Activated effector memory CD4-positive, alpha-beta T cell treated with Interleukin-2 at 50 U/mL for 16 hours (primary cell): ENCODE results near the gene CNIH4.
"Not testable (repeated sequence)": the region's sequence is repeated elsewhere in the genome, so short reads cannot be mapped to it uniquely, and the experiment has no call there.

Source experiments
- DNase-seq: peaks from one replicate; pipeline ENCODE4 v3.0.0-alpha.2; 2020

CNIH4 gene

DNA sequence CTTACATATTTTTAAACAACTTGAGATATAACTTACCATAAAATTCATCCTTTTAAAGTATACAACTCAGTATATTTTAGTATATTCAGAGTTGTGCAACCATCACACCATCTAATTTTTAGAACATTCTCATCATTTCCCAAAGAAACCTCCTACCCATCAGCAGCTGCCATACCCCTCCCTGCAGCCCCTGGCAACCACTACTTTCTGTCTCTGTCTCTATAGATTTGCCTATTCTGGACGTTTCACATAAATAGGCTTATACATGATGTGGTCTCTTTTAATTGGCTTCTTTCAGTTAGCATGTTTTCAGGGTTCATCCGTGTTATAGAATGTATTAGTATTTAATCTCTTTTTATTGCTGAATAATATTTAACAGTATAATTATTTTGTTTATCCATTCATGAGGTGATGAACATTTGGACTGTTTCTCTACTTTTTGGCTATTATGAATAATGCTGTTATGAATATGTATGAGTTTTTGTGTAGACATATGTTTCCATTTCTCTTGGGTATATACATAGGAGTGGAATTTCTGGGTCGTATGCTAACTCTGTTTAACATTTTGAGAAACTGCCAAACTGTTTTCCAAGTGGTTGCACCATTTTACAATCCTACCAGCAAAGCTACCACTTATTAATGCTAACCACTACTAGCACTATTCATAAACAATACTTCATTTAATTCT, 48.4 kb downstream of the CNIH4 start:
- no peak for DNase-seq

DNA sequence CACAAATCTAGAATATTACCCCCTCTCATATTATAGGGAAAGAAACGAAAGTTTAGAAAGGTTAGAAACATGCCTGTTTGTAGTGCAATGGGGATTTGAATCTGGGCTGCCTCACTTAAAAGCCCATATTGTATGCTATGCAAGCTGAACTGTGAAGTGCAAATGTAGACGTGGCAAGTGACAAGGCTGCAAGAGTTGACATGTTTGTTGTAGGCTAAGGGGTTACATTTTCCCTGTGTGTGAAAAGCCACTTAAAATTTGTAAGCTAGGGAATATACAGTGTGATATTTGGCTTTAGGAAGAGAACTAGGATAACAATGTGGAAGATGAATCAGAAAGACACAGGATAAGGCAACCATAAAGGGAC, 48.9 kb downstream of the CNIH4 start:
- no peak for DNase-seq

DNA sequence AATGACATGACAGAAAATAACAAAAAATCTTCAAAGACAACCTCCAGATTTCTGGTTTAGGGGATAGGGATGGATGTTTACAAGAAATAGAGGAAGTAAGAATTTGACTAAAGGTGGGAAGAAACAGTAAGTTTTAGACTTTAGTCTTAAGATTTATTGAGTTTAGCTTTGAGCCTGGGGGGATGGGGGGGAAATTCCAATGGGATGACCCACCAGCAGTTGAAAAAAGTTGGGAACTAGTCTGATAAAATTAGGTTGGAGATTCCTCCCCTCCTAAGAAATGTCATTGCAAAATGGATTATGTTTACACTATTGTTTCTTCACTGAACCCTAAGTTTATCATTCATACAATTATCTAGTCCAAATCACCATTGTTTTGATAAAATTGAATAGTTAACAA, 49.5 kb downstream of the CNIH4 start:
- no peak for DNase-seq

DNA sequence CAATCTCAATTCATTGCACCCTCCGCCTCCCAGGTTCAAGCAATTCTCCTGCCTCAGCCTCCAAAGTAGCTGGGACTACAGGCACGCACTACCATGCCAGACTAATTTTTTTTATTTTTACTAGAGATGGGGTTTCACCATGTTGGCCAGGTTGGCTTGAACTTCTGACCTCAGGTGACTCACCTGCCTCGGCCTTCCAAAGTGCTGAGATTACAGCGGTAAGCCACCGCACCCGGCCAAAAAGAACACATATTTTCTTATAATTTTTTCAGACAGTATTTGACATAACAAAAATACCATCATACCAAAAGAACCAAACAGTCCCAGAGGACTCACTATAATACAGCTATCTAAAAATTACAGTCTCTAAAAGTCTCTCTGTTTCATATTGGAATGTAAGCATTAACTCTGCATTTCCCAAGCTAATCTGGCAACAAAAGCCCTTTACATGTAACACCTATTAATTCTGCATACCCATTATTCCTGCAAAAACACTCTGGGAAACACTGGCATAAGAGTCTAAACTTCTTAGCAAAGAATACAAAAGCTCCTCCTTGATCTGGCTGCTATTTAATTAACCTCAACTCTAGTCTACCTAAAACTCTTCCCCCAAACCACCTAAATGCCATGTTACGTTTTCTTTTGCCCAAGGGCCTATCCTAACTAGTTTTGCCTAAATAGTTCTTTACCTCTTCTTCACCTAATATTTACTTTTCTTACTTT, 51.1 kb downstream of the CNIH4 start:
- no peak for DNase-seq

DNA sequence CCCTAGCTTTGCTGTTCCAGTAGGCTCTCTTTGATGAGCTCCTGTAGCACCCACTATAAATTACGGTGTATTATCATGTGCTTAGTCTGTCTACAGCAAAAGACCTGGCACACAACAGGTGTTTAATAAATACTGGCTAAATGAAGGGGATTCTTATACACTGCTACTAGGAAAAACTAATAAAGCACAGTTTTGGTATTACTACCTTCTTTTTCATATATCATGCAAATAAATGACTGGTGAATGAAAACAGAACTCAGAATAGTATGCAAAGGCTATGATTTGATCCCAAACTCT, 51.6 kb downstream of the CNIH4 start:
- no peak for DNase-seq

DNA sequence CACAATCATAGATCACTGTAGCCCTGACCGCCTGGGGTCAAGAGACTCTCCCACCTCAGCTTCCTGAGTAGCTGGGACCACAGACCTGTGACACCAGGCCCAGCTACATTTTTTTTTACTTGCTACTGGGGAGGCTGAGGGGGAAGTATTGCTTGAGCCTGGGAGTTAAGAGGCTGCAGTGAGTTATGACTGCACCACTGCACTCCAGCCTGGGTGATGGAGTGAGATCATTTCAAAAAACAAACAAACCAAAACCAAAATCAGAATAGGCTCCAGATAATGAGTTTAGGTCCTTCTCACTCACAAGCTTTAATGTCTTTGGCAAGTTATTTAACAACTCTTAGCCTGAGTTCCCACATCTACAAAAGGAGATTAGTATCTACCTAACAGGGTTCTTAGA, 55.1 kb downstream of the CNIH4 start:
- DNase-seq, result no peak

DNA sequence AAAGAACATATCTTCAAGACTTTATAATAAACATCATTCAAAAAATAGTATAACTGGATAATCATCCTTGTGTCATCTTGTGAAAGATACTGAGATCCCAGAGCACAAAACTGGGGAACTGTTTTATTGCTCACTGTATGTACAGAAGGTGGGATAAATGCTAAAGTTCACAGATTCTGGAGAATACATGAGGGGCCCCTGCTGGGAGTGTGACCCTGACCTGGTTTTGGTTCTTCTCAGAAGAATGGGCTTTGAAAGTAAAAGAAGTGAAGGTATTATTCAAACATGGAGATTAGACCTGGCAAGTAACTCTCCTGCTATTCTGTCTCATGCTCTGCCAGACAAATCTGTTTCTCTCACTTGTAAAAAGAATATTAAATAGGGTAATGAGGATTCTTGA, 63.4 kb downstream of the CNIH4 start:
- DNase-seq, result no peak

DNA sequence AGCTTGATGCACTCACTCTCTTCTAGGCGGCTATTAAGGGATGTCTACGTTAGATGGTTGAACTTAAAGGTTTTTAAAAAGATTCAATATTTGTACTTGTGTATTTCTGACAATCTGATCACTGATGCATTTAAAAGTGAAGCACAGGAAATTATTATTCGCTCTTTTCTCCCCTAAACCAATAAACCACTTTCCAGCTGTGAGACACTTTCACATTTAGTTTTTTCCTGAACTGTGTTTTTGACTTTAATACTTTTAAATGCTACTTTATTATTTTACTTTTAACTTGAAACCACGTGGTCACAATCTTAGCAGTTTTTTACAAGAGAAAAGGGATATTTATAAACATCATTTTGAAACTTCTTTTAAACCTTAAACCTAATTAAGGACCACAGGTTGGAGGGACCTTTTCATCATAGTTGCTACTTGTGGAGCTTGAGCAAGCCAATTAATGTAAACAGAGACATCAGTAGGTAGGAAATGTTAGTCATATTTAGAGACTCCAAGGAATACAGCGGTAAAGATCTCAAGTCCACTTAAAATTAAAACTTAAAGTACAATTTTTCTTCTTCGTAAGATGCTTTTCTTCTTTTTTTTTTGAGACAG, 68.7 kb downstream of the CNIH4 start:
- DNase-seq, result no peak

DNA sequence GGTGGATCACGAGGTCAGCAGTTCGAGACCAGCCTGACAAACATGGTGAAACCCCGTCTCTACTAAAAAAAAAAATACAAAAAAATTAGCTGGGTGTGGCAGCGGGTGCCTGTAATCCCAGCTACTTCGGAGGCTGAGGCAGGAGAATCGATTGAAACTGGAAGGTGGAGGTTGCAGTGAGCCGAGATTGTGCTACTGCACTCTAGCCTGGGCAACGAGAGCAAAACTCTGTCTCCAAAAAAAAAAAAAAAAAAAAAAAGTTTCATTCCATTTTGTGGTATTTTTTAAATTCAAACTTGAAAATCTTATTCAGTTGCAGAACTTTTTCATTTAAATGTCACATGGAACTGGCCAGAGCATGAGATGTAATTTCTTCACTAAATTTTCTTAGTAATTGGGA, 70.2 kb downstream of the CNIH4 start:
- DNase-seq, result not testable (repeated sequence)

DNA sequence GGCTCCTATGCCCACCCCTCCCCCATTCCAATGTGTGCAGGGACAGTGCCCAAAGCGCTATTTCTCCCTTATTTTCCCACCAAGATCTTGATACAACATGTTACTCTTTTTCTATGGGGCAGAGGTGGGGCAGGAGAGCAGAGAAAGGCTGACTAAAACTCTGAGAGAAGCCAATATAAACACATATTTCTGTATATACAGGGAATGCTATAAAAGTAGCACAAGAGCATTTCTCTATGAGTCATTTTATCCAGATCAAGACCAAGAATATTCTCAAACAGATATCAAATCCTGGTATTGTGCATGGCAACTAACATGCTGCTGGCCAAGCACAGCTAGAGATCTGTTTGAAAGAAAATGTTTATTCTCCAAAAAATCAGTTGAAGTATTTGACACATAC, 70.7 kb downstream of the CNIH4 start:
- no peak for DNase-seq

DNA sequence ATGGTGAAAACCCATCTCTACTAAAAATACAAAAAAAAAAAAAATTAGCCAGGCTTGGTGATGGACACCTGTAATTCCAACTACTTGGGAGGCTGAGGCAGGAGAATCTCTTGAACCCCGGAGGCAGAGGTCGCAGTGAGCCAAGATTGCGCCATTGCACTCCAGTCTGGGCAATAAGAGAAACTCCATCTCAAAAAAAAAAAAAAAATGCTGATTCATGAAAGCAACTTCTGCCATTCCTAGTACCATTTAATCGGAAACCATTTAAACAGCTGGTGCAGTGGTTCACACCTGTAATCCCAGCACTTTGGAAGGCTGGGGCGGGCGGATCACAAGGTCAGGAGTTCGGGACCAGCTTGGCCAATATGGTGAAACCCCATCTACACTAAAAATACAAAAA, 72.0 kb downstream of the CNIH4 start:
- DNase-seq, result not testable (repeated sequence)
